Measurements from ENCODE around the gene HEXA. TPM values are rescaled to one million over a fixed set of nuclear protein-coding genes. Genes with fewer than 3 reads are reported as not detected.

Gene HEXA
- polyA plus RNA-seq, 2 of the 4 experiments (the other 2 are of a cell fraction): 112 to 148 TPM

DNA sequence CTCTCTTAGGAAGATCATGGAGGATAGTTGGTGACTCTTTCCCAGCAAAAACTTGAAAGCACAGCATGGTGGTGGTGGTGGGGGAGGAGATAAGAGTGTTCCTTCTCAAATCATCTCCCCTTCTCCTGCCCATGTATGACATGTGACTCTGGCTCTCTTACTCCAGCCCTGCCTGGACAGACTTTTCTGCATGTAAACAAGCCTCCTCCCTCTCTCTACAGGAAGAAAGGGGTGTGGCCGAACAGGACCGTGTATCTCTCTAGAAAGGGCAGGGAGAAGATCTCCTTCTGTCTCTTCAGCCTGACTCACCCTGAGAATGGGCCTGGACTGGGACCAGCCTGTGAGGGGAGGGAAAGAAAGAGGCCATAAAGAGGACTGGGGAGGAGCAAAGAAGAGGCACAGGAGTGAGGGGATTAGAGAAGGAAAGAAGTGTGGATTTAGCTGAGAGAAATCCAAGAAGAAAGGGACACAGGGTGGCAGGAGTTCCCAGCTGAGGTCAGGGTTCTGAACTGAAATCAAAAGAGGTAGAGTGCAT lies 57.3 kb downstream of the HEXA start:
- FAIRE-seq (no peak), DNase-seq (ENCODE audit: low read depth in 1 of 2, low spot score in 1 of 2) (peak in 1 of 2 experiments; percentile 11), ATAC-seq (no peak)
- Histone ChIP-seq H3K4me2 (no peak overlapping the region), H3K4me3 (no peak overlapping the region), H3K27ac (no peak overlapping the region), H3K9me3 (peaks cover 3% of the 10 kb centered on the region; the same call in 2 of the 3 replicates), H3K4me1 (no peaks in the 10 kb centered on the region)
- no peak for TF ChIP-seq MYC (IDR thresholded peaks at IDR 0.05; ENCODE audit: borderline replicate concordance, low read length)
- TF ChIP-seq TP53 (CRISPR knock-in tag; IDR thresholded peaks at IDR 0.05): no peak
- TF ChIP-seq ZC3H11A (IDR thresholded peaks at IDR 0.05): no peak
- TF ChIP-seq EP300 (IDR thresholded peaks at IDR 0.05): no peak
- TF ChIP-seq HEYL (CRISPR knock-in tag; IDR thresholded peaks at IDR 0.05): no peak
- no peak for TF ChIP-seq MAZ (IDR thresholded peaks at IDR 0.05; ENCODE audit: borderline replicate concordance, low read depth, low read length)
- TF ChIP-seq ZSCAN20 (CRISPR knock-in tag; IDR thresholded peaks at IDR 0.05): no peak
- no peak for TF ChIP-seq CHD4 (IDR thresholded peaks at IDR 0.05; ENCODE audit: borderline replicate concordance)
- no peak for TF ChIP-seq RAD21 (conservative IDR thresholded peaks at IDR 0.05 in 1 of 2, IDR thresholded peaks at IDR 0.05 in 1 of 2)
- TF ChIP-seq RARB (CRISPR knock-in tag; IDR thresholded peaks at IDR 0.05): no peak
- TF ChIP-seq EHF (CRISPR knock-in tag; IDR thresholded peaks at IDR 0.05): no peak
- no peak for TF ChIP-seq JUN (IDR thresholded peaks at IDR 0.05)
- TF ChIP-seq, protein P1, sequence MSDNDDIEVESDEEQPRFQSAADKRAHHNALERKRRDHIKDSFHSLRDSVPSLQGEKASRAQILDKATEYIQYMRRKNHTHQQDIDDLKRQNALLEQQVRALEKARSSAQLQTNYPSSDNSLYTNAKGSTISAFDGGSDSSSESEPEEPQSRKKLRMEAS (IDR thresholded peaks at IDR 0.05): no peak
- TF ChIP-seq, protein P2, sequence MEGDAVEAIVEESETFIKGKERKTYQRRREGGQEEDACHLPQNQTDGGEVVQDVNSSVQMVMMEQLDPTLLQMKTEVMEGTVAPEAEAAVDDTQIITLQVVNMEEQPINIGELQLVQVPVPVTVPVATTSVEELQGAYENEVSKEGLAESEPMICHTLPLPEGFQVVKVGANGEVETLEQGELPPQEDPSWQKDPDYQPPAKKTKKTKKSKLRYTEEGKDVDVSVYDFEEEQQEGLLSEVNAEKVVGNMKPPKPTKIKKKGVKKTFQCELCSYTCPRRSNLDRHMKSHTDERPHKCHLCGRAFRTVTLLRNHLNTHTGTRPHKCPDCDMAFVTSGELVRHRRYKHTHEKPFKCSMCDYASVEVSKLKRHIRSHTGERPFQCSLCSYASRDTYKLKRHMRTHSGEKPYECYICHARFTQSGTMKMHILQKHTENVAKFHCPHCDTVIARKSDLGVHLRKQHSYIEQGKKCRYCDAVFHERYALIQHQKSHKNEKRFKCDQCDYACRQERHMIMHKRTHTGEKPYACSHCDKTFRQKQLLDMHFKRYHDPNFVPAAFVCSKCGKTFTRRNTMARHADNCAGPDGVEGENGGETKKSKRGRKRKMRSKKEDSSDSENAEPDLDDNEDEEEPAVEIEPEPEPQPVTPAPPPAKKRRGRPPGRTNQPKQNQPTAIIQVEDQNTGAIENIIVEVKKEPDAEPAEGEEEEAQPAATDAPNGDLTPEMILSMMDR (IDR thresholded peaks at IDR 0.05): no peak
- no peak for TF ChIP-seq BHLHE40 (IDR thresholded peaks at IDR 0.05; ENCODE audit: low read depth, low read length)
- TF ChIP-seq JUNB (IDR thresholded peaks at IDR 0.05): no peak
- no peak for TF ChIP-seq PHF8 (IDR thresholded peaks at IDR 0.05; ENCODE audit: borderline replicate concordance, low read depth)
- no peak for TF ChIP-seq KDM5A (IDR thresholded peaks at IDR 0.05)
- no peak for TF ChIP-seq HDAC2 (IDR thresholded peaks at IDR 0.05)
- CTCF ChIA-PET: interaction anchor here (0.9 to 1.3 kb wide), 4 partner anchors 8 to 352 kb away, joined by 3 read pairs; no protein-coding TSS in a partner anchor
- 8% methylated on average over 2 of the region's 2 CpGs for WGBS (ENCODE audit: missing lambda C conversion rate)
- POLR2A ChIA-PET: no interaction called here

DNA sequence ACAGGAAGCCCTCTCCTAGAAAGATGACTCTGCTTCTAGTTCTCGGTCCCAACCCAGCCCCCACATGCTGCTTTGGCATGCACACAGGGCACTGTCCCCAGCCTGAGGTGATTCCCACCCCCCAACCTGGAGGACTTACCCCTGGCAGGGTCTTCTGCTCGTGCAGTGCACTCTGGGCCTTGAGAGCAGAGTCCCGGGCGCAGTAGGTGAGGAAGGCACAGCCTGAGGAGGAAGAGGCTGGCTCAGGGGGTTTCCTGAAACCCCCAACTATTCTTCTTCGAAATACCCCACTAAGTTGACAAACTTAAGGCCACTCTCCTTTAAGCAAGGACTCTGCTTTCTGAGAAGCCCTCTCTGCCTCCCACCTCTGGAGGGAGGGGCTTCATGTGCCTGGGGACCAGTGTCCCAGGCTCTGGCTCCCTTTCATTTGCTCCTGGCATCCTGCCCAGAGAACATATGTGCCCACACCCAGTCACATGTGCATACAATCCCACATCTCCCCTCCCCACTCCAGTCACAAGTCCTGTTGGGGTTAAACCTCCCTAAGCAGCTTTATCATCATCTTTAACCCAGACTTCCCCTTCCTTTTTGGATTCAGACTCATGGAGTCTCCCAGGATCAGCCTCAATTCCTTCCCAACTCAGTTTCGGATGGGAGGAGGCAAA lies 60.0 kb downstream of the HEXA start:
- DNase-seq (ENCODE audit: low read depth in 1 of 2, low spot score in 1 of 2) (no peak), FAIRE-seq (no peak), ATAC-seq (no peak)
- TF ChIP-seq SREBF2 (IDR thresholded peaks at IDR 0.05) (no peak), KDM5A (IDR thresholded peaks at IDR 0.05) (no peak), HDAC2 (IDR thresholded peaks at IDR 0.05) (no peak), FOSB (CRISPR knock-in tag; IDR thresholded peaks at IDR 0.05) (no peak), MYC (IDR thresholded peaks at IDR 0.05; ENCODE audit: borderline replicate concordance, low read length) (no peak), NFE2L2 (conservative IDR thresholded peaks at IDR 0.05; ENCODE audit: low read length) (no peak), CHD4 (IDR thresholded peaks at IDR 0.05; ENCODE audit: borderline replicate concordance) (no peak), CBX2 (IDR thresholded peaks at IDR 0.05; ENCODE audit: borderline replicate concordance, low read depth) (no peak), PHF8 (IDR thresholded peaks at IDR 0.05; ENCODE audit: borderline replicate concordance, low read depth) (no peak), JUNB (IDR thresholded peaks at IDR 0.05) (no peak), EHMT2 (IDR thresholded peaks at IDR 0.05; ENCODE audit: low read depth) (no peak), ZNF302 (CRISPR knock-in tag; IDR thresholded peaks at IDR 0.05) (no peak)
- Histone ChIP-seq H3K9me3 (no peaks in the 10 kb centered on the region), H3K4me3 (no peak overlapping the region), H3K27ac (no peak overlapping the region), H3K4me2 (no peak overlapping the region), H3K4me1 (no peaks in the 10 kb centered on the region)
- POLR2A ChIA-PET: no interaction called here
- CTCF ChIA-PET: interaction anchor here (2.3 to 4.4 kb wide), 2 partner anchors 10 to 24 kb away, joined by 11 to 39 read pairs; no protein-coding TSS in a partner anchor
- 6% methylated on average over 6 of the region's 6 CpGs for WGBS (ENCODE audit: missing lambda C conversion rate)

All from A549 (cell line).